Measurements from ENCODE around the gene MCRIP2. TPM values are rescaled to one million over a fixed set of nuclear protein-coding genes. Genes with fewer than 3 reads are reported as not detected.

The MCRIP2 gene
- polyA plus RNA-seq, 2 of the 4 experiments (the other 2 are of a cell fraction): 10.7 to 21.3 TPM

- FAIRE-seq: no peak
- peak overlapping the region; percentile 98 for H3K4me2 ChIP-seq
- H3K27ac ChIP-seq: peak overlapping the region; percentile 63 to 84; a peak in 5 of 6 replicates
- H3K4me1 ChIP-seq: peaks cover 25% of the 10 kb centered on the region
- no peak for DNase-seq (ENCODE audit: low read depth in 1 of 2, low spot score in 1 of 2)
- ChIA-PET POLR2A (interaction anchor here (1.2 to 1.3 kb wide), 2 partner anchors 16 to 27 kb away, joined by 3 to 6 read pairs; partner anchors contain the start of gene WDR90), CTCF (interaction anchor here (1.0 to 2.6 kb wide), 6 partner anchors 10 to 83 kb away, joined by 3 to 21 read pairs (median 6); partner anchors contain the start of gene RHOT2)
- peak overlapping the region; percentile 50 for H3K4me3 ChIP-seq
- 80% methylated on average over 14 of the region's 25 CpGs for WGBS (ENCODE audit: missing lambda C conversion rate)
- no peaks in the 10 kb centered on the region for H3K9me3 ChIP-seq
- TF ChIP-seq POLR2AphosphoS2 (conservative IDR thresholded peaks at IDR 0.05; ENCODE audit: low read length) (no peak), SREBF2 (IDR thresholded peaks at IDR 0.05) (no peak), NFE2L2 (conservative IDR thresholded peaks at IDR 0.05; ENCODE audit: low read length) (no peak), RCOR1 (IDR thresholded peaks at IDR 0.05; ENCODE audit: low read depth, low read length) (no peak), BHLHE40 (IDR thresholded peaks at IDR 0.05; ENCODE audit: low read depth, low read length) (no peak), FOSB (CRISPR knock-in tag; IDR thresholded peaks at IDR 0.05) (no peak), HOXA7 (CRISPR knock-in tag; IDR thresholded peaks at IDR 0.05) (no peak), HEYL (CRISPR knock-in tag; IDR thresholded peaks at IDR 0.05) (no peak), MAFK (IDR thresholded peaks at IDR 0.05; ENCODE audit: partially characterized antibody) (no peak), MYC (IDR thresholded peaks at IDR 0.05; ENCODE audit: borderline replicate concordance, low read length) (no peak), RFX5 (IDR thresholded peaks at IDR 0.05) (no peak), CHD4 (IDR thresholded peaks at IDR 0.05; ENCODE audit: borderline replicate concordance) (no peak), GATA3 (IDR thresholded peaks at IDR 0.05; ENCODE audit: borderline replicate concordance) (no peak)
- ATAC-seq: no peak
These were observed 34.4 kb downstream of the MCRIP2 start for GRCh38 chr16:675884-676564.

GRCh38 chr16:676565-676902, 34.9 kb downstream of the MCRIP2 start:
- TF ChIP-seq HOXB5 (CRISPR knock-in tag; IDR thresholded peaks at IDR 0.05) (no peak), JUN (IDR thresholded peaks at IDR 0.05) (no peak)
- no peak for ATAC-seq
- Histone ChIP-seq H3K4me3 (no peak overlapping the region), H3K9me3 (no peaks in the 10 kb centered on the region), H3K4me1 (peaks cover 30% of the 10 kb centered on the region), H3K27ac (no peak overlapping the region), H3K4me2 (no peak overlapping the region)
- ChIA-PET CTCF (interaction anchor here (1.2 to 2.6 kb wide), 4 partner anchors 10 to 24 kb away, joined by 3 to 21 read pairs (median 9); partner anchors contain the start of gene RHOT2), POLR2A (no interaction called here)
- FAIRE-seq: no peak
- WGBS (ENCODE audit: missing lambda C conversion rate): 92% methylated on average over 9 of the region's 21 CpGs
- DNase-seq (ENCODE audit: low read depth in 1 of 2, low spot score in 1 of 2): no peak

GRCh38 chr16:676913-677312, 35.3 kb downstream of the MCRIP2 start:
- Histone ChIP-seq H3K4me2 (no peak overlapping the region), H3K4me1 (peaks cover 34% of the 10 kb centered on the region), H3K27ac (no peak overlapping the region), H3K9me3 (no peaks in the 10 kb centered on the region), H3K4me3 (no peak overlapping the region)
- no peak for DNase-seq (ENCODE audit: low read depth in 1 of 2, low spot score in 1 of 2)
- WGBS (ENCODE audit: missing lambda C conversion rate): 92% methylated on average over 22 of the region's 23 CpGs
- ChIA-PET CTCF (interaction anchor here (1.7 to 2.6 kb wide), 3 partner anchors 10 to 16 kb away, joined by 8 to 21 read pairs (median 10); partner anchors contain the start of gene RHOT2), POLR2A (no interaction called here)
- no peak for FAIRE-seq
- ATAC-seq: no peak
- no peak for TF ChIP-seq CTCF (IDR thresholded peaks at IDR 0.05)
- no peak for TF ChIP-seq MAZ (IDR thresholded peaks at IDR 0.05; ENCODE audit: borderline replicate concordance, low read depth, low read length)
- TF ChIP-seq HDAC2 (IDR thresholded peaks at IDR 0.05): no peak
- no peak for TF ChIP-seq RAD21 (conservative IDR thresholded peaks at IDR 0.05 in 1 of 2, IDR thresholded peaks at IDR 0.05 in 1 of 2)
- TF ChIP-seq ESRRA (IDR thresholded peaks at IDR 0.05; ENCODE audit: borderline replicate concordance, low read length): no peak
- TF ChIP-seq FOXS1 (CRISPR knock-in tag; IDR thresholded peaks at IDR 0.05): no peak
- TF ChIP-seq POLR2AphosphoS2 (conservative IDR thresholded peaks at IDR 0.05; ENCODE audit: low read length): no peak
- TF ChIP-seq RNF2 (IDR thresholded peaks at IDR 0.05; ENCODE audit: borderline replicate concordance, low read depth): no peak
- no peak for TF ChIP-seq ELK1 (IDR thresholded peaks at IDR 0.05; ENCODE audit: low read depth, low read length)
- no peak for TF ChIP-seq EHMT2 (IDR thresholded peaks at IDR 0.05; ENCODE audit: low read depth)
- no peak for TF ChIP-seq HOXA7 (CRISPR knock-in tag; IDR thresholded peaks at IDR 0.05)
- no peak for TF ChIP-seq MAX (IDR thresholded peaks at IDR 0.05)
- TF ChIP-seq EHF (CRISPR knock-in tag; IDR thresholded peaks at IDR 0.05): no peak
- TF ChIP-seq ATOH8 (CRISPR knock-in tag; IDR thresholded peaks at IDR 0.05; ENCODE audit: low read depth): no peak
- no peak for TF ChIP-seq CHD2 (IDR thresholded peaks at IDR 0.05; ENCODE audit: low read length, partially characterized antibody)
- TF ChIP-seq HOXB13 (CRISPR knock-in tag; IDR thresholded peaks at IDR 0.05; ENCODE audit: low read depth): no peak
- no peak for TF ChIP-seq ZSCAN20 (CRISPR knock-in tag; IDR thresholded peaks at IDR 0.05)
- TF ChIP-seq PBX3 (IDR thresholded peaks at IDR 0.05): no peak
